ENCODE data around the gene HCN2.

The HCN2 gene

GRCh38 chr19:589693-590395 lies at the start of gene HCN2:
TSS of gene HCN2 (plus strand) at chr19:589881. CDS start at chr19:589946, 65 bp downstream.
- no peak for DNase-seq

- no peak for DNase-seq
Measured at GRCh38 chr19:540867-541637, 48.6 kb upstream of the HCN2 start.

GRCh38 chr19:541699-542098 lies 48.0 kb upstream of the HCN2 start:
- DNase-seq, result no peak

GRCh38 chr19:542173-542866 lies 47.4 kb upstream of the HCN2 start:
- no peak for DNase-seq

GRCh38 chr19:543910-544608 lies 45.6 kb upstream of the HCN2 start, which contains the start of gene GZMM:
TSS of gene GZMM (plus strand) at chr19:544053. CDS start at chr19:544072, 19 bp downstream.
- no peak for DNase-seq

- DNase-seq, result no peak
Measured at GRCh38 chr19:547117-547516, 42.6 kb upstream of the HCN2 start.

GRCh38 chr19:547836-548720 lies 41.6 kb upstream of the HCN2 start:
- DNase-seq, result no peak

- DNase-seq, result no peak
Measured at GRCh38 chr19:548886-549830, 40.5 kb upstream of the HCN2 start.

- no peak for DNase-seq
Measured at GRCh38 chr19:554817-555216, 34.9 kb upstream of the HCN2 start.

- no peak for DNase-seq
Measured at GRCh38 chr19:555474-555808, 34.2 kb upstream of the HCN2 start.

GRCh38 chr19:556611-557382 lies 32.9 kb upstream of the HCN2 start:
- DNase-seq, result no peak

- DNase-seq, result no peak
Measured at GRCh38 chr19:558770-559439, 30.8 kb upstream of the HCN2 start.

GRCh38 chr19:560121-560520 lies 29.6 kb upstream of the HCN2 start:
- no peak for DNase-seq

- DNase-seq, result no peak
Measured at GRCh38 chr19:566403-566802, 23.3 kb upstream of the HCN2 start.

GRCh38 chr19:566844-567243 lies 22.8 kb upstream of the HCN2 start:
- no peak for DNase-seq

GRCh38 chr19:567296-567900 lies 22.3 kb upstream of the HCN2 start:
- no peak for DNase-seq

GRCh38 chr19:570251-570686 lies 19.4 kb upstream of the HCN2 start:
- no peak for DNase-seq

- no peak for DNase-seq
Measured at GRCh38 chr19:570937-571565, 18.6 kb upstream of the HCN2 start.

- no peak for DNase-seq
Measured at GRCh38 chr19:571566-571974, 18.1 kb upstream of the HCN2 start.

Data from cerebellar nuclear complex (tissue), 1 donor.